Epithelial cell of esophagus (primary cell): ENCODE measurements around the gene RAPGEF1.
A peak's percentile ranks its signal among the peaks of the same experiment; 100 is the strongest.
"Not testable (repeated sequence)": the region's sequence is repeated elsewhere in the genome, so short reads cannot be mapped to it uniquely, and the experiment has no call there.

ENCODE experiments used
- DNase-seq: peaks from one replicate; pipeline ENCODE4 v3.0.0; 2010; ENCODE audit warnings: low read depth
- H3K4me3 ChIP-seq: 2 replicates; pipeline ENCODE4 v1.5.1; 2011; ENCODE audit warnings: mild to moderate bottlenecking, low read length, control low read depth
- TF ChIP-seq, protein P1 (sequence below): IDR thresholded peaks from 2 replicates; pipeline ENCODE4 v1.5.1; 2011; ENCODE audit warnings: low read depth, mild to moderate bottlenecking, low read length, control low read depth, inconsistent platforms; ENCODE audit not compliant: insufficient read depth; ENCODE audit errors: missing control alignments

The RAPGEF1 gene

DNA sequence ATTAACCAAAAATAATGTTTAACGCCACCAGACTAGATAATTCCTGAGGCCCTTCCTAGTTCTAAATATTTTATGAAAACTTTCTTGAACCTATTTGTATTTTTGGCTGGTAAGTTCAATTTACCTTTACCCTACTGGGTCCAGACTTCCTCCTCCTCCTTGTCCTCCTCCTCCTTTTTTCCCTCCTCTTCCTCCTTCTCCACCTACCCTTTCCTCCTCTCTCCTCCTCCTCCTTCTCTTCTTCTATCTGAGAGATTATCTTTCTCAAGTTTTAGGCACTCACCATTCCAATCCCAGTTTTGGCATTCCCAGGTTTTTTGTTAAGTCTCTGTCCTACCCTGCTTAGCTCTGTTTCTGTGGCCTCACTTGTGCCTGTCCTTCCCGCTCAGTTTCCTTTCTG is 24.7 kb upstream of the RAPGEF1 start:
- no peak overlapping the region for H3K4me3 ChIP-seq
- TF ChIP-seq, protein P1, sequence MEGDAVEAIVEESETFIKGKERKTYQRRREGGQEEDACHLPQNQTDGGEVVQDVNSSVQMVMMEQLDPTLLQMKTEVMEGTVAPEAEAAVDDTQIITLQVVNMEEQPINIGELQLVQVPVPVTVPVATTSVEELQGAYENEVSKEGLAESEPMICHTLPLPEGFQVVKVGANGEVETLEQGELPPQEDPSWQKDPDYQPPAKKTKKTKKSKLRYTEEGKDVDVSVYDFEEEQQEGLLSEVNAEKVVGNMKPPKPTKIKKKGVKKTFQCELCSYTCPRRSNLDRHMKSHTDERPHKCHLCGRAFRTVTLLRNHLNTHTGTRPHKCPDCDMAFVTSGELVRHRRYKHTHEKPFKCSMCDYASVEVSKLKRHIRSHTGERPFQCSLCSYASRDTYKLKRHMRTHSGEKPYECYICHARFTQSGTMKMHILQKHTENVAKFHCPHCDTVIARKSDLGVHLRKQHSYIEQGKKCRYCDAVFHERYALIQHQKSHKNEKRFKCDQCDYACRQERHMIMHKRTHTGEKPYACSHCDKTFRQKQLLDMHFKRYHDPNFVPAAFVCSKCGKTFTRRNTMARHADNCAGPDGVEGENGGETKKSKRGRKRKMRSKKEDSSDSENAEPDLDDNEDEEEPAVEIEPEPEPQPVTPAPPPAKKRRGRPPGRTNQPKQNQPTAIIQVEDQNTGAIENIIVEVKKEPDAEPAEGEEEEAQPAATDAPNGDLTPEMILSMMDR = no peak
- DNase-seq = no peak

DNA sequence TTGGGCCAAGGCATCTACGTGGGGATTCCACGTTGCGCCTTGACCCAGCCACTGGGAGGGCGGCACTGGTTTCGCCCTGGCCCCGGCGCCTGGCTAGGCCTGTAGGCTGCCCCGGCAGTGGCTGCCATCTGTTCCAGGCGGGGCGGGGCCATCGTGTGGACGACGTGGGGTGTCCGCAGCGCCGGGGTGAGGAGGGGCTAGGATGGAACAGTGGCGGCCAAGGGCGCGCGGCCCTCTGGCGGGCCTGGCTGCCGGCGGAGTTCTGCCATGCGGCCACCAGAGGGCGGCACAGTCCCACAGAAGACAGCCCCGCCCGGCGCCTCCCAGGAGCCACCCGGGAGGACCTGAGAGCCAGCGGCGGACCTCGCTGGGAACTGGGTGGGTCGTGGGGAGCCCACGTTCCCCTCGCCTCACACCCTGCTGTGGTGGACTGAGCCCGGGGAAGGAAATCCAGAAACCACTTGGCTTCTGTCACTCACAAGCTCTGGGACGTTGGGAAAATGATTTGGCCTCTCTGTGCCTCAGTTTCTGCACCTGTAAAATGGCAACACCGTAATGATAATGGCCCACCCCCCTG is 22.6 kb upstream of the RAPGEF1 start:
- TF ChIP-seq, protein P1 = peak; percentile 55
- no peak overlapping the region for H3K4me3 ChIP-seq
- DNase-seq = peak; percentile 54

DNA sequence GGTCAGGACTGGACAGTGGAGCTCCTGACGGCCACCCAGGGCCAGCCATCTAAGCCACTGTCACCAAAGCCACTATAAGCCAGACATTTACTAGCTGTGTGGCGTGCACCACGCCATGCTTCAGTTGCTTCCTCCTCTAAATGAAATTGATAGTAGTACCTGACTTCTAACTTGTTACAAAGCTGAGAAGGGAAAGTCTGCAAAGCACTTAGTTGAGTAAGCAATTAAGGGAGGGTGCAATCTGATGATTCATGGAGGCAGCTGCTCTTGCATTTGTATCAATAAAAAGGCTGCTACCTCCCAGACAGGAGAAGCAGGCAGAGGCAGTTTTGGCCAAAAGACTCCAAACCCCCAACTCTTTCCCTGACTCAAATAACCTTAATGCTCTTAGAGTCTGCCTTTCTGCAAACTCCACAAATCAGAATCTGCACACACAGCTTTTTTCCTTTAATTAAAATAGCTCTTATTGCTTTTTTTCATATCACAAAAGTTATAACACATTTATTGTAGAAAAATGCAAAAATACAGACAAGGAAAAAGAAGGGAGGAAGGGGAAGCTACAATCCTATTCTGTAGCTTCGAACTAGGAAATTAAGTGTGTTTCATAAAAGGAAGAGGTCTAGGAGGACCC is 19.3 kb upstream of the RAPGEF1 start:
- peak; percentile 82 for DNase-seq
- TF ChIP-seq, protein P1 = no peak
- no peak overlapping the region for H3K4me3 ChIP-seq

DNA sequence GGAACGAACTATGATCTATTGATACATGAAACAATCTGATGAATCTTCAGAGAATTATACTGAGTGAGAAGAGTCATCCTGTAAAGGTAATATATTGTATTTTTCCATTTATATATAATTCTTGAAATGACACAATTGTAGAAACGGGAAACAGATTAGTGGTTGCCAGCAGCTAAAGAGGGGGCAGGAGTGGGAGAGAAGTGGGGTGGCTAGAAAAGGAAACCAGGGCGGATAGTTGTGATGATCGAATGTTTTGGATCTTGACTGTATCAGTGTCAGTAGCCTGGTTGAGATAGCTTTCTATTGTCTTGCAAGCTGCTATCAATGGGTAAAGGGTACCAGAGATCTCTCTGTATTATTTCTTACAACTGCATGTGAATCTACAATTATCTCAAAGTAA is 17.7 kb upstream of the RAPGEF1 start:
- no peak overlapping the region for H3K4me3 ChIP-seq
- no peak for DNase-seq
- TF ChIP-seq, protein P1 = no peak

DNA sequence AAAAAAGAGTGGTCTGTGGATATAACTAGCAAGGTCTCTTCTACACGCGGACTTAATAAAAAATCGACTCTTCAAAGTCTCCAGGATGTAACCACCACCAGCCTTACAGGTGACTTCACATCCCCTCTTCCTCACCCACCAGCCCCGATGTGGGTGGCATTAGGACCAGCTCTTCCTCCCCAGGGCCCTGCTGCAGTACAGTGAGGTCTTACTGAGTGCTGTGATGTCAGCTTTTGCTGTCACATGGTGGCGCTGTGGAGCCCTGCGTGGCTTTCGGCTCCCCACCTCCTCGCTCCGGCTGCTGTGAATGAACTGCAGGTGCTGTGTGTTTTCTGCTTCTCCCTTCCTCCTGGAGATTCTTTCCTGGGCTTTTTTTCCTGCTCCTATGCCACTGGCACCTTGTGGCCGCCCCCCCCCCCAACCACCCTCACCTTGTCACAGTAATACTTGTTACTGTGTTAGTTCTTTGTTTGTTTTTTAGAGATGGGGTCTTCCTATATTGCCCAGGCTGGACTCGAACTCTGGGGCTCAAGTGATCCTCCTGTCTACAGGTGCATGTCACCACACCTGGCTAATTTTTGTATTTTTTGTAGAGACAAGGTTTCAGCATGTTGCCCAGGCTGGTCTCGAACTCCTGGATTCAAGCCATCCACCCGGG is 15.8 kb upstream of the RAPGEF1 start:
- TF ChIP-seq, protein P1 = peak; percentile 85
- no peak overlapping the region for H3K4me3 ChIP-seq
- peak; percentile 84 for DNase-seq

DNA sequence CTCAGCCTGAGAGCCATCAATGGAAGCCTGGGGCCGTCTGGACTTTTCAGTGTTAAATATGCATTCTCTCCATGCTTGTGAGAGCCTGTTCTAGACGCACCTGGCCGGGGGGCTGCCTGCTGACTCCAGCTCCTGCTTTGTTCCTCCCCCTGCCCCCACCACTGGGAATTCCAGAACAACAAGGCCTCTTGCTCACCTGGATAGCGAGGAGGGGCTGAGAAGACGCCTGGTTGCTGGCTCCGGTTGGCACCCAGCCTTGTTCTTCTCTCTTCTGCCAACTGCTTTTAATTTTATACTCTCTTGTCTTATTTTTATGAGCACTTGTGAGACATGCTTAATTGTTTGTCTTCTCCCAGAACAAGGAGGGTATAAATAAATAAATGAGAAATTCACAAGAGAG is 15.0 kb upstream of the RAPGEF1 start:
- no peak for DNase-seq
- H3K4me3 ChIP-seq = no peak overlapping the region
- TF ChIP-seq, protein P1 = no peak

DNA sequence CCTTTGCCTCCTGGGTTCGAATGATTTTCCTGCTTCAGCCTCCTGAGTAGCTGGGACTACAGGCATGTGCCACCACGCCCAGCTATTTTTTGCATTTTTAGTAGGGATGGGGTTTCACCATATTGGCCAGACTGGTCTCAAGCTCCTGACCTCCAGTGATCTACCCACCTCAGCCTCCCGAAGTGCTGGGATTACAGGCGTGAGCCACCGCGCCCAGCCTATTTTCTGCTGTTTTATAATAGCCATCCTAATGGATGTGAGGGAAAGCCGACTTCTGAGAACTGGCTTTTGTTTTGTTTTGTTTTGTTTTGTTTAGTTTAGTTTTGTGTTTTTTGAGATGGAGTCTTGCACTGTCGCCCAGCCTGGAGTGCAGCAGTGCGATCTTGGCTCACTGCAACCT is 13.9 kb upstream of the RAPGEF1 start:
- DNase-seq, H3K4me3 ChIP-seq: not testable (repeated sequence)
